NCI-H774 (cell line): ENCODE data around the gene CNPPD1.

ENCODE experiments used
- DNase-seq: peaks from one replicate; lab custom pipeline; 2025; lab: John Stamatoyannopoulos, UW

The CNPPD1 gene

DNA sequence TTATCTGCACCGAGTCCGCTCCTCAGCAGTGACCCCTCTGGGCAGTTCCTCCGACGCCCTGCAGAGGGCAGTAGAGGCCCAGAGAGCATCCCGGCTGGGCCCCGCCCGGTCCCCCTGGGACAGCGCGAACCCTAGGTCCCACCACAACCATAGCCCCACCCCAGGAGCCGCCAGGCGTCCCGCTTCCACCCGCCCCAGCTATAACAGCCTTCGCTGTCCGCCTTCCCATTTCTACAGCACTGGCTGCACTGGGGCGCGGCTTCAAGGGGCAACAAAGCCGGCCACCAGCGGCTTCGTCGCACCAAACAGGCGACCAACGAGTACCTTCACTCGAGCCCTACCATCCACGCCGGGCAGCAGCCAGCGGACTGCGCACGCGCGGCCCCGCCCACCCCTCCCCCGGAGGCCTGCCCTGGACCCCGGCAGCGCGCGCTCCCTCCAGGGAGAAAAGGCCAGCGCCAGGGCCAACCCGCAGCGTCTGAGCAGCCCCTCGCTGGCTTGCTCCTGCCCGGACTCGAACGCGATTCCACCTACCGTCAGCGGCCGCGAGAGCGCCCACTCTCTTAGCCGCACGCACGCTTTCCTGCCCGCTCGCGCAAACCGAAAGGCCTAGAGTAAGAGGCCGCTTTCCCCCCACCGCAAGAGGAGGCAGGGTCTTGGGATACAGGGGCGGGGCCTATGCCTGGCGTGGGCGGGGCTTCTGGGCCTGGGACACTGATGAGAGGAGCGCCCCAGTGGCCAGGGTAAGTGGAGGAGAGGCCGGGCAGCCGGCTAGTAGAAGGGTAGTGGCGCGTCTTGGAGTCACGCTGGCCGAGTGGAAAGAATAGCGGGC, 16.3 kb downstream of the CNPPD1 start, which contains the start of gene NHEJ1:
TSS of gene NHEJ1 (minus strand) at position 630 of the 832 bp plus-strand sequence. CDS start 2,453 bp downstream, outside the sequence.
- DNase-seq = peak; percentile 87

- DNase-seq = no peak
Measured at GRCh38 chr2:219159771-219160185, 16.9 kb downstream of the CNPPD1 start.

DNA sequence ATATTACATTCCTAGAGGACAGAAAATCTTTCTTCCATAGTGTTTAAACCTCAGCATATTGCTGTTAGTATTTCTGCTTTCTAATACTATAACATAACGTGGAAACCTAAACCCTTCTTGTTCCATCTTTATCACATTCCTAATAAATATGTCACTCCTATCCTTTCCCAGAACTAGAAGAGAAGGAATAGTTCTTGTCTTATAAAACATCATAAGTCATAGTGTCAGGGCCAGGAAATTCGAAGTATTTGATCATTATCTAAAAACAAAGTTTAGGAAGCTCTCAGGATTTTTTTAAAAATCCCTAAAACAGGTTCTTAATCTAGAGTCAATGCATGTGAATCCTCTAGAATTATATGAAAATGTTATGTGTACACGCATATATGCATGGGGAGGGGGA, 18.1 kb downstream of the CNPPD1 start:
- DNase-seq = no peak

DNA sequence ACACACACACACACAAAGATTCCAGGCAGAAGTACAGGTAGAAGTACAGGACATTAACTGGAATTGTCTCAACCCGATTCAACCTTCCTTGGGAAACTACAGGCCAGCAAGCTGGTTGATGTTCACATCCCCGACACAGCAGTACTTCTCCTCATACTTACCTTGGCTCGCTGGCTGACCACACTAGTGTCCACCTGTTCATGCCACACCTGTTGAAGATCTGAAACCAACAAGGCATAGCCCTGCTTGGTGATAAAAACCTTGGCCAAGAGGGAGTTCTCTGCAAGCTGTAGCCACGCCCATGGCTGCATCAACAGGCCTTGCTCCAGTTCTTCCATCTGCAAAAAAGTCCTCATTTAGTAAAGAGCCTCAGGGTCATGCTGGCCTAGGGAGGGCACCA, 18.7 kb downstream of the CNPPD1 start:
- DNase-seq = no peak

DNA sequence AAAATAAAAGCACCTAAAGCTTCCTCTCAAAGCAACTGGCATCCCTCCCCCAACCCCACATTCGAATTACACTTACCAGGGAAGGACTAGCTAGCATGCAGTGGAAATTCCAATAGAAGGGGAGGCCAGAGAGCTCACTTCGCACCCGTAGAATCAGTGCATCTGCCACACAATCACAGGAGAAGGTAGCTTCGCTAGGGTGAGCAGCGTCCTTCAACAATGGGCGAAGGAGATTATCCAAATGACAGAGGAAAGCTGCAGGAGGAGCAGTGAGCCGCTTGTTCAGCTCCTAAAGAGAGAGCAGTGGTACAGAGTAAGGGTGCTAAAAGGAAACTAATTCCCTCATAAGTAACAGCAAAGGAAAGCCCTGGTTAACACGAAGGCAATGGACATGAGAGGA, 19.3 kb downstream of the CNPPD1 start:
- no peak for DNase-seq

GRCh38 chr2:219155054-219155644, 21.6 kb downstream of the CNPPD1 start:
- DNase-seq = peak; percentile 73

DNA sequence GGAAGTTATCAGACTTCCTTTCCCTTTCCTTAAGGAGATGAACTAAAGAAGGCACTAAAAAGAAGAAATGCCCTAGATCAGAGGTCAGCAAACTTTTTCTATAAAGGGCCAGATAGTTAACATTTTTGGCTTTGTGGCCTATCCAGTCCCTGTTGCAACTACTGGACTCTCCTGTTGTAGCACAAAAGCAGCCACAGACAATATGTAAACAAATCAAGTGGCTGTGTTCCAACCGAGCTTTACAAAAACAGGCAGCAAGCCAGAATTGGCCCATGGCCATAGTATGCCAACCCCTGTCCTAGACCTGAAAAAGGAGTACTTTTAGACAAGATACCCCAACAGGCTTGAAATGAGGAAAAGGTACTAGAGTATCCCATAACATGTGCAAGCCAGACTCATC, 27.1 kb downstream of the CNPPD1 start:
- DNase-seq = peak; percentile 43

DNA sequence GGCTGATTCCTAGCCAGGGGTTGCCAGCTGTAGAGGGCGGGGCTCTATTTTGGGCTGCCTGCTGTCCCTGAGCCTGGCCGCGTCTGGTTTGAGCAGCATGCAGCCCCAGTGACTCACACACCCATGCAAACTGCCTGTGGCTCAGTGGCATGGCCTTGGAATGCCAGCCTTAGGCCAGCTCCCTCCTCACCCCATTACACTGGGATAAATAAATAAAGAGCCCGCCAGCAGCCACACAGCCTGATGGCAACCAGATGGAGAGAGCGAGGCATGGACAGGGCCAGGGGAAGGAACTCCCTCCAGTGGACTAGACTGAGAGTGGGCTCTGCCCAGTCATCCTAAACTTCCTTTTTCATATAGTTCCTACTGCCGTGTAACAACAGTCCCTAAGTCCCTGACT, 34.4 kb downstream of the CNPPD1 start:
- no peak for DNase-seq

- no peak for DNase-seq
Measured at GRCh38 chr2:219140722-219141121, 36.0 kb downstream of the CNPPD1 start.

DNA sequence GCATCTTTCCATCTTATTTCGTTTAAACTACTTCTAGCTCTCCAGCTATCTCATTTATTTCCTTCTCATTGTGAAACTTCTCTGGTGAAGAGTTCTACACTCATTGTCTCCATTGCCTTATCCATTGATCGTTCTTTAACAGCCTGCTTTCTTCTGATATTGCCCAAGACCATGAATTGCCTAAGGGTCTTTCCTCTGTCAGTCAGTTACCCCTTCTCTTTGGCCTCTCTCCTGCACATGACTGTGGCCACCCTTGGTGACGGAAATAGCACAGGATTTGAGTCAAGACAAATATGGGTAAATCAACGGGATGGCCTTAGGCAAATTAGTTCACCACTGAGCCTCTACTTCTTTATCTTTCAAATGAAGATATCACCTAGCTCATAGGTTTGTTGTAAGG, 42.7 kb downstream of the CNPPD1 start:
- DNase-seq = no peak

DNA sequence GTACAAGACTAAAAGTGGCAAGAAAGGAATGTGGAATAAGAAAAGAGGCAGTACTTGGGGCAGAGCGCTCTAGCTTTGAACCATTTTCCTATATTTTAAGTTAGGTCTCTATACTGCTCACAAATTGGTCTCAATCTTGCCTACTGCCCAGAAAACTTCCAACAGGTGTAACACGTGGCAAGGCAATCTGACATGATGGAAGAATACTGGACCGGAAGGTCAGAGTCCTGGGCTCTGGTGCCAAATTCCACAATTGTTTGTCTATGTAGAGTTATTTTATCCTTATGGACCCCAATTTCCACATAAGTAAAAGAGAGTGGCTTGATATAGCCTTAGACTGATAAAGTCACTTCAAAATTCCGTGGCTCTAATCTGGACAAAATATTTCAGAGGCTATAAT, 45.0 kb downstream of the CNPPD1 start:
- no peak for DNase-seq

DNA sequence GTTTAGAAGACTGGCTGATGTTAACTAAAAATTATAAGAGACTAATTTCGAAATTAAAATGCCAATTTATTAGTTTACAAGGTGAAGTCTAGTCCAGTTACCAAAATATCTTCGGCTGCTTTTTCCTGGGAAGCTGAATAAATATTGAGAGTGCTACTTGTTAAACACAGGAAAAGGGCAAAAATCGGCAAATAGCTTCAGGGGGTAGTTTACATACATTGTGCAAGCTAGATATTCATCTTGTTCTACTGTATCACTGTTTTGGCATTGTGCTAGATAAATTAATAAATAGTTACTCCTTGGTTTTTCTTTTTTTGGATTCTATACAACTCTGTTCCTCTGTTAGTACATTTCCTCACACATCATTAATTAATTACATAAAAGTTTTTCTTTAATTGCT, 45.4 kb downstream of the CNPPD1 start:
- no peak for DNase-seq

DNA sequence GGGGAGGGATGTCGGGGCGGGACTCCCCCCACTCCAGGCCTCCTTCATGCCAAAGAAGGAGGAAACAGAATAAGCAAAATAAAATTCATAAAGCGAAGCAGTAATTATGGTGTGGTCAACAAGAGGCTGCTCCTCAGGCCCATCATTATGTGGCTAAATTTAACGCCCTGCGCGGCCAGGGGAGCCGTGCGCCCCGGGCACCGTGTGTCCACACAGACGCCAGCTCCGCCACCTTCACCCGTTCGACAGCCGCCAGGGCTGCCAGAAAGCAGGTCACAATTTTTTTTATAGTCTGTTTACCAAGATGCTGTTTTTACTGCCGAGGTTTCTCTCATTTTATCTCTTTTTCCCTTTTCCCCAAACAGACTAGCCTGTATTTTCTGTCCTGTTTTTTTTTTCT, 47.1 kb downstream of the CNPPD1 start:
- DNase-seq = no peak

GRCh38 chr2:219128396-219128795, 48.3 kb downstream of the CNPPD1 start:
- no peak for DNase-seq

DNA sequence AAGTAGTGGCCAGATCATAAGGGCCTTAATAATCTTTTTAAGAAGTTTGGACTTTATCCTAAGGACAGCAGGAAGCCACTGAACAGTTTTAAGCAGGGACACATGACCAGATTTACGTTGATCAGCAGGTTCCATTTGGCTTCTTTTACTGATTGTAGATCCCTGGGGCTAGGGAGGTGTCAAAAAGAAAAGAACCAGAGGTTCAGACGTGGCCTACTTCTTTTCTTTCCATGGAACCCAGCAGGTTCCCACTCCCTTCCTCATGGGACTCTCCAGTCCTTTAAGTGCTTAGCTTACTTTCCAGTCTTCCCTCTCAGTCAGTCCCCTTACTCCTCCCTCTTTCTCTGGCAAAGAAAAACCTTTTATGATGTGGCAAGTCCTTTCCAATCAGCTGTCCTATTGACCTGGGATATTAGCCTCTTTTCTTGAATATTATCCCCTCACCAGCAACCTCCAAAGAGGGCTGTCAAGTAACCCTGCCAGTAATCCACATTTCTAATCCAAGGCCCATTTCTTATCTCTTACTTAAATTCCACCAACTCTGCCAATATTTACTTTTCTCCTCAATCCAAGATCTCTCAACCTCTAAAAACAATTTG, 49.6 kb downstream of the CNPPD1 start:
- no peak for DNase-seq

- DNase-seq = no peak
Measured at GRCh38 chr2:219126555-219126954, 50.2 kb downstream of the CNPPD1 start.

GRCh38 chr2:219125886-219126270, 50.8 kb downstream of the CNPPD1 start:
- no peak for DNase-seq

GRCh38 chr2:219125225-219125885, 51.4 kb downstream of the CNPPD1 start:
- DNase-seq = no peak

- no peak for DNase-seq
Measured at GRCh38 chr2:219124381-219125110, 52.2 kb downstream of the CNPPD1 start.

DNA sequence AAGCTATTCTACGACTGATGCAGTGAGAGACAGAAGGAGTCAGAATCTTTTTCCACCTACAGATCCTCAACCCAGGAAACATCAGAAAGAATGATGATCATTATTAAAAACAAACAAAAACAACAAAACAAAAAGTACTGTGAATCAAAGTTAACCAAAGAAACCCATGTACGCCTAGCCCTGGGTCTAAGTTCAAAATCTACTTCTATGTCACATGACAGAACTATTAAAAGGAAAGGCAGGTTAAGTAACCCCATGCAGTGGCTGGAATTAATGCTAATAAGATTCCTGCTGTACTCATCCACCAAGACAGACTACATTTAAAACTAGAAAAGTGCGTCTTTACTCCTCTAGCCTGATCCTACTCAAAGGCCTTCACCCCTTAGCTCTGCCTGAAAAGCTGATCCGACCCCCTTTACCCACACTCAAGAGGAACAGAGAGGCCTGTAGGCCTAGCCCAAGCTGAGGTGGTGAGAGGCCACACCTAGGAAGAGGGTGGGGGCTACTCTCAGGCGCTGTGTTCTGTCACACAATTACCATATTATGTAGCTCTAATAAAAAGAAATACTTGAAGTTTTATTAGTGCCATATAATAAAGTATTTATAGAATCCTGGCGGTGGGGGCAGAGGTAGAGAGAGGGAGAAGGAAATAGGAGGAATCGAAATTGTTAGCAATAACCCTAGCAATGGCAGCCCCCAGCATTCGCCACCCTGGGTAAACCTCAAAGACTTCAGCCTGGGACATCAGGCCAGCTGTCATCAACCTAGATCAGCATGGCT, 53.2 kb downstream of the CNPPD1 start:
- no peak for DNase-seq
